Tibial nerve (tissue), 4 donors: ENCODE data around the gene RANBP10.

ENCODE experiments used
- CTCF ChIP-seq, 5 experiments: fragments of 200-600 bp in 3 of 5; fragments of 450-650 bp in 2 of 5; sonication (generic) in 3 of 5; IDR thresholded peaks; one replicate each; pipeline ENCODE4 v1.5.1; 2016 to 2019; ENCODE audit warnings: antibody characterized with exemption in 5 of 5, mild to moderate bottlenecking in 3 of 5, moderate library complexity in 2 of 5
- EP300 ChIP-seq, 2 donors: sonication (generic); formaldehyde crosslinking; IDR thresholded peaks; one replicate each; pipeline ENCODE4 v1.6.1; 2017; ENCODE audit warnings: antibody characterized with exemption in 2 of 2, mild to moderate bottlenecking in 1 of 2
- POLR2A ChIP-seq, 2 donors: fragments of 450-650 bp; IDR thresholded peaks; one replicate each; pipeline ENCODE4 v1.6.1; 2017; ENCODE audit warnings: antibody characterized with exemption in 2 of 2, mild to moderate bottlenecking in 2 of 2, moderate library complexity in 2 of 2

DNA sequence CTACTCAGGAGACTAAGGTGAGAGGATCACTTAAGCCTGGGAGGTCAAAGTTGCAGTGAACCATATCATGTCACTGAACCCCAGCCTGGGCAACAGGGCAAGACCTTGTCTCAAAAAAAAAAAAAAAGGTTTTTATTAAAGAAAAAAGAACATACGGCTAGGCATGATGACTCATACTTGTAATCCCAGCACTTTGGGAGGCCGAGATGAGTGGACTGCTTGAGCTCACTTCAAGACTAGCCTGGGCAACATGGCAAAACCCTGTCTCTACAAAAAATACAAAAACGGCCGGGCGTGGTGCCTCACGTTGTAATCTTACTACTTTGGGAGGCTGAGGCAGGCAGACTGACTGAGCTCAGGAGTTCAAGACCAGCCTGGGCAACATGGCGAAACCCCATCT lies 38.4 kb downstream of the RANBP10 start:
- TF ChIP-seq CTCF (IDR thresholded peaks at IDR 0.05): no peak
- no peak for TF ChIP-seq POLR2A (IDR thresholded peaks at IDR 0.05)
- TF ChIP-seq EP300 (IDR thresholded peaks at IDR 0.05): no peak
